Fibroblast of villous mesenchyme (primary cell): Measurements from ENCODE around the gene KRT2. TPM values are rescaled to one million over a fixed set of nuclear protein-coding genes. Genes with fewer than 3 reads are reported as not detected.

Experiments
- DNase-seq: peaks from one replicate; pipeline ENCODE4 v3.0.0-alpha.2; 2010; ENCODE audit warnings: low read depth
- H3K4me3 ChIP-seq: 2 replicates; pipeline ENCODE4 v1.5.1; 2011; ENCODE audit warnings: low read depth, mild to moderate bottlenecking, low read length
- total RNA-seq: library from RNA; depleted of rRNA; stranded (reverse); fragments of >200 nt; gene quantifications from 2 replicates; pipeline ENCODE4 v1.2.3, GENCODE V29; 2012
- TF ChIP-seq, protein P1 (sequence below): IDR thresholded peaks from 2 replicates; pipeline ENCODE4 v1.5.1; 2012; ENCODE audit warnings: low read depth, mild to moderate bottlenecking, low read length; ENCODE audit not compliant: insufficient read depth

KRT2 gene
- total RNA-seq, 1 donor: not detected

DNA sequence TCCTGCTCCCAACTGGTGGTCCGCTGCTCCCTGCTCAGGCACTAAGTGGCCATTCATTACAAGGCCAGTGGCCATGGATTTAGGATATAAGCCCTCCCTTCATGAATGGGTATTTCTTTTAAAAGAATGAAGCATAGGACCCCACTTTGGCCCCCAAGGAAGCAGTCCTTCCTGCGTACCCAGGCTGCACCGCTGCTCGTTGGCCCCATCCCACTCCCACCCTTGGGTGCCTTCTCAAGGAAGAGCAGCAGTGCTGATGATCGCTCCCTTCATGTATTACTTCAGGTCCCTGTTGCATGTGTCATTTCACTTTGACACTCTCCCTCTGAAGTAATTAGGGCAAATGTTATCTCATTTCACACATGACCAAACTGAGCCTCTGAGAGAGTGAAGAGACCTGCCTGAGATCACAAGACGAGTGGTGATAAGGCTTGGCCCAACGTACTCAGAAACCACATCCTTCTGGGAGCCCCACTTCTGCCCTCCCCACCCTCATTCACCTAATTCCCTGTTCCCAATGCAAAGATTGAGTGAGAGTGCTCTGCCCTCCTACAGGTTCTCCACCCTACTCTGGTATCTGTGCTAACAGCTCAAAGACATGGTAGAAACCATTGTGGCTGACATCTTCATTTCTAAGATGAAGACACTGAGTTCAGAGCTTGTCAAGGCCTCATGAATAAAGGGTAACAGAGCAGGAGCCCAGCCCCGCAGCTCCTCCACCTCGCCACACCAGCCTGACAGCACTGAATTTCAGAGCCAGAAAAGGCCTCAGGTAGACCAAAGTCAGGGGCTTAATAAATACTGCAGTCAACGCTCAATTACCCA is 10.3 kb upstream of the KRT2 start:
- TF ChIP-seq, protein P1, sequence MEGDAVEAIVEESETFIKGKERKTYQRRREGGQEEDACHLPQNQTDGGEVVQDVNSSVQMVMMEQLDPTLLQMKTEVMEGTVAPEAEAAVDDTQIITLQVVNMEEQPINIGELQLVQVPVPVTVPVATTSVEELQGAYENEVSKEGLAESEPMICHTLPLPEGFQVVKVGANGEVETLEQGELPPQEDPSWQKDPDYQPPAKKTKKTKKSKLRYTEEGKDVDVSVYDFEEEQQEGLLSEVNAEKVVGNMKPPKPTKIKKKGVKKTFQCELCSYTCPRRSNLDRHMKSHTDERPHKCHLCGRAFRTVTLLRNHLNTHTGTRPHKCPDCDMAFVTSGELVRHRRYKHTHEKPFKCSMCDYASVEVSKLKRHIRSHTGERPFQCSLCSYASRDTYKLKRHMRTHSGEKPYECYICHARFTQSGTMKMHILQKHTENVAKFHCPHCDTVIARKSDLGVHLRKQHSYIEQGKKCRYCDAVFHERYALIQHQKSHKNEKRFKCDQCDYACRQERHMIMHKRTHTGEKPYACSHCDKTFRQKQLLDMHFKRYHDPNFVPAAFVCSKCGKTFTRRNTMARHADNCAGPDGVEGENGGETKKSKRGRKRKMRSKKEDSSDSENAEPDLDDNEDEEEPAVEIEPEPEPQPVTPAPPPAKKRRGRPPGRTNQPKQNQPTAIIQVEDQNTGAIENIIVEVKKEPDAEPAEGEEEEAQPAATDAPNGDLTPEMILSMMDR: no peak
- DNase-seq: no peak
- no peak overlapping the region for H3K4me3 ChIP-seq

DNA sequence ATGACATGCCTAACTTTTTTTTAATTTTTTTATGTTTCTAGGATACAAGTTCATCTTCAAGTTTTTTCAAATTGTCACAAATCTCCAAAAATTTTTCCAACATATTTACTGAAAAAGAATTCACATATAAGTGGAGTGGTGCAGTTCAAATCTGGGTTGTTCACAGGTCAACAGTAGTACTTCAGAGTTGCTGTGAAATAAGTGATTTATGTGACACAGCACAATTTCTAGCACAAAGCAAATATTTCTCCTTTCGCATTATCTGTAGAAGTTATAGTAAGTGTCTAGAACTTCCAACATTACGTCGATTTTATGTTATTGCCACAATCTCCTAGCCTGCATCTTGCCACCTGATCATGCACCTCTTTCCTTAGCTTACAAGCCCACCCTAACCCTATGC is 9.7 kb upstream of the KRT2 start:
- DNase-seq: no peak
- no peak overlapping the region for H3K4me3 ChIP-seq
- TF ChIP-seq, protein P1: no peak

DNA sequence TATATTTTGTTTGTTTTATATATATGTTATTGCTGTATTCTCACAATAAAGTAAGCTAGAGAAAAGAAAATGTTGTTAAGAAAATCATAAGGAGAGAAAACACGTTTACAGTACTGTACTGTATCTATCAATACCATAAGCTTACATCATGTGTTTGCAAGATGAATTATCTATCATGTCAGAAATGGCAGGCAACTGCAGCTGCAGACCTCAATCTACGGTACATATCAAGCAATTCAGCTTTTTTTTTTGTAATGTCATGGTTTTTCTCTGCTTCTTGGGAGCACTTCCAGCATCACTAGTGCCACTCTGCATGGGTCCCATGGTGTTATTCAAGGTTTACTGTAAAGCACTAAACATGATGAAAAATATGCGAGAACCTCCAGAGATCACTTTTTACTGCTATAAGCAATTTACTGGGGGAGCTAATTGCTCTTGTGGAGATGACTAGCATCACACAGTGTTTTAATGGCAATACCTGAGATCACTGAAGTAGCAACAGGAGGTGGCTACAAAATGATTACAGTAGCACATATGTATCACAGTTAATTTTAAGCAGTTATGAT is 9.0 kb upstream of the KRT2 start:
- H3K4me3 ChIP-seq: no peak overlapping the region
- TF ChIP-seq, protein P1: no peak
- no peak for DNase-seq

DNA sequence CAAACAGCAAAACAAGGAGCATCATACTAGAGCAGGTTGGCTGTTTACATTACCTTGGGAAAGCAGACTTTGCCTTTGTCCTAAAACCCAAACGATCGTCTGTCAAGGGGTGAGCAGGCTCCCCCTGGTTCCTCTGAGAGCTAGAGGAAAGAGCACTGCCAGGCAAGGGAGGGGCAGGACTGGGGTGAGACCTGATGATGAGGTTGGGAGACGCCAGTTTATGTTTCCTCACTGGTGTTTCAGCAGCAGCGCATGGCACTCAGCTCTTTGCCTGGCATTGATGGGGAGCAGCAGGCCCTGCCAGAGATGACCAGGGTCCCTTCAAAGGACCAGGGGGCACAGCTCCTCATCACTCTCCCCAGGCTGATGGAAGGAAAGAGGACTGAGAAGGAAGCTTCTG is 7.9 kb upstream of the KRT2 start:
- no peak for DNase-seq
- H3K4me3 ChIP-seq: no peak overlapping the region
- TF ChIP-seq, protein P1: no peak

DNA sequence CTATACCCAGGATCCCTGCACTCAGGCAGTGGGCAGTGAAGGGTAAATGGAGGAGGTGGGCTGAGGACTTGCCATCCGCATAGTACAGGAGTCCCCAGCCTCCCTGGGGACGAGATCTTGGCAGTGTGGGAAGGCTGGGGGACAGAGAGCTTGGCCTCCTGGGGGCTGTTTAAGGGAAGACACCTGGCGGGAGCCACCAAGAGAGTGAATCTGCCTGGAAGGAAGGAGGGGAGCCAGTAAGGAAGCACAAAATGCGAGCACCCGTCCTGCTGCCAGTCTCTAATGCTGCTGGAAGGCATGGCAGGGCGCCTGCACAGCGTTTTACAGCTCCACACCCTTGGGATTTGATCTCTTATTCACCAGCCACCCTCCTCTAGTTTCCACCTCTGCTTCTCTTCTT is 7.4 kb upstream of the KRT2 start:
- no peak overlapping the region for H3K4me3 ChIP-seq
- DNase-seq: no peak
- TF ChIP-seq, protein P1: no peak

DNA sequence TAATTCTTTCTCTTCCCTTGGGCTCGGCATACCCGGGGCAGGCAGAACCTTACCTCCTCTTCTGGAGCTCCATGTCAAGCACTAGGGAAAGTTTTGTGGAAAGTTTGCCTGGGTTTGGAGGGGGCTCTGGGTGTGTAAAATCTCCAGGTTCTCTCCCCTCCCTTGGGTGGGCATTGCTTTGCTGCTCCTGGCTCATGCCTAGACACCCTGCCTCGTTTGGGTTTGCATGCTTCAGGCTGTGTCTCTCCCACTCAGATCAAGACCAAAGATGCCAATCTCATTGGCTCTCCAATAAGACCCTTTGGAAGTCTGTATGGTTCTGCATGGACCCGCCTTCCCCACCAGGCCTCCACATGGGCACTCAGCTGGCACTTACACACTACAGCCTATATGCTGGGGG is 6.2 kb upstream of the KRT2 start:
- TF ChIP-seq, protein P1: no peak
- no peak for DNase-seq

More for the DNA sequence above, 6.2 kb upstream of the KRT2 start:
- H3K4me3 ChIP-seq: no peak overlapping the region
